Tibial nerve (tissue), 4 donors: ENCODE measurements around the gene PRKAB2. TPM values are rescaled to one million over a fixed set of nuclear protein-coding genes. Genes with fewer than 3 reads are reported as not detected.

Source experiments
- DNase-seq, 2 donors: peaks; one replicate each; pipeline ENCODE4 v3.0.0-alpha.2; 2019; ENCODE audit warnings: low spot score in 2 of 2
- H3K27ac ChIP-seq, 4 donors: fragments of 200-600 bp; sonication (generic) in 3 of 4; one replicate each; pipeline ENCODE4 v1.5.1; 2017 to 2019; ENCODE audit warnings: mild to moderate bottlenecking in 1 of 4
- H3K27me3 ChIP-seq, 2 donors: fragments of 200-600 bp; sonication (generic) in 1 of 2; one replicate each; pipeline versions ENCODE4 v1.5.1 to v1.6.0; 2017 to 2019
- H3K36me3 ChIP-seq, 3 donors: fragments of 200-600 bp; sonication (generic); one replicate each; pipeline ENCODE4 v1.5.1; 2018 to 2019
- H3K4me1 ChIP-seq, 4 donors: fragments of 200-600 bp; sonication (generic) in 3 of 4; one replicate each; pipeline ENCODE4 v1.5.1; 2017 to 2019
- H3K4me3 ChIP-seq, 4 donors: fragments of 200-600 bp; sonication (generic) in 3 of 4; one replicate each; pipeline ENCODE4 v1.5.1; 2017 to 2019; ENCODE audit warnings: mild to moderate bottlenecking in 1 of 4, moderate library complexity in 1 of 4
- H3K9me3 ChIP-seq, 4 donors: fragments of 200-600 bp; sonication (generic) in 3 of 4; one replicate each; pipeline ENCODE4 v1.5.1; 2017 to 2019
- CTCF ChIP-seq, 5 experiments: fragments of 200-600 bp in 3 of 5; fragments of 450-650 bp in 2 of 5; sonication (generic) in 3 of 5; IDR thresholded peaks; one replicate each; pipeline ENCODE4 v1.5.1; 2016 to 2019; ENCODE audit warnings: antibody characterized with exemption in 5 of 5, mild to moderate bottlenecking in 3 of 5, moderate library complexity in 2 of 5
- EP300 ChIP-seq, 2 donors: sonication (generic); formaldehyde crosslinking; IDR thresholded peaks; one replicate each; pipeline ENCODE4 v1.6.1; 2017; ENCODE audit warnings: antibody characterized with exemption in 2 of 2, mild to moderate bottlenecking in 1 of 2
- POLR2A ChIP-seq, 2 donors: fragments of 450-650 bp; IDR thresholded peaks; one replicate each; pipeline ENCODE4 v1.6.1; 2017; ENCODE audit warnings: antibody characterized with exemption in 2 of 2, mild to moderate bottlenecking in 2 of 2, moderate library complexity in 2 of 2
- WGBS, 2 donors: methylation state at CpG; one replicate each; pipeline ENCODE4 v1.1.5; 2018; 5-methylcytosine and 5-hydroxymethylcytosine counted together
- total RNA-seq, 4 donors: library from RNA; depleted of rRNA; stranded (reverse); fragments of >200 nt; gene quantifications; one replicate each; pipeline ENCODE4 v1.1.0, GENCODE V29; 2016

PRKAB2 gene
- total RNA-seq, 4 donors from 2014 or later: 12.6 to 23.4 (median 15.1) TPM

- H3K4me1 ChIP-seq: peaks cover 0 to 49% (median 9%) of the 10 kb centered on the region in 4 donors
- peak overlapping the region; percentile 90 to 97 (median 95) for H3K27ac ChIP-seq
- H3K4me3 ChIP-seq: peak overlapping the region; percentile 57 to 85 (median 82)
- 0 to 1% methylated on average over 18 to 19 of the region's 32 CpGs for WGBS, 2 donors
- no peak for TF ChIP-seq CTCF (IDR thresholded peaks at IDR 0.05)
- H3K9me3 ChIP-seq: no peaks in the 10 kb centered on the region
- H3K36me3 ChIP-seq: peaks cover 0 to 28% (median 0%) of the 10 kb centered on the region in 3 donors
- H3K27me3 ChIP-seq: no peaks in the 10 kb centered on the region
- no peak for DNase-seq
Observed at GRCh38 chr1:147171399-147172167, 687 bp downstream of the PRKAB2 start.

GRCh38 chr1:147169840-147170674 is 2.2 kb downstream of the PRKAB2 start:
- no peak for DNase-seq
- peaks cover 0 to 31% (median 0%) of the 10 kb centered on the region in 3 donors for H3K36me3 ChIP-seq
- H3K4me3 ChIP-seq: no peak overlapping the region
- no peaks in the 10 kb centered on the region for H3K9me3 ChIP-seq
- H3K4me1 ChIP-seq: peaks cover 0 to 49% (median 9%) of the 10 kb centered on the region in 4 donors
- no peaks in the 10 kb centered on the region for H3K27me3 ChIP-seq
- H3K27ac ChIP-seq: no peak overlapping the region
- WGBS, 2 donors: 79 to 82% methylated on average over 6 of the region's 6 CpGs
- no peak for TF ChIP-seq POLR2A (IDR thresholded peaks at IDR 0.05)
- no peak for TF ChIP-seq CTCF (IDR thresholded peaks at IDR 0.05)
- TF ChIP-seq EP300 (IDR thresholded peaks at IDR 0.05): no peak

- no peak for DNase-seq
- TF ChIP-seq CTCF (IDR thresholded peaks at IDR 0.05): no peak
- TF ChIP-seq POLR2A (IDR thresholded peaks at IDR 0.05): no peak
- no peak for TF ChIP-seq EP300 (IDR thresholded peaks at IDR 0.05)
- H3K4me3 ChIP-seq: no peak overlapping the region
- H3K27me3 ChIP-seq: no peaks in the 10 kb centered on the region
- 42 to 49% methylated on average over 3 of the region's 3 CpGs for WGBS, 2 donors
- H3K9me3 ChIP-seq: no peaks in the 10 kb centered on the region
- peaks cover 0 to 31% (median 0%) of the 10 kb centered on the region in 3 donors for H3K36me3 ChIP-seq
- no peak overlapping the region for H3K27ac ChIP-seq
- H3K4me1 ChIP-seq: peaks cover 0 to 45% (median 9%) of the 10 kb centered on the region in 4 donors
Observed at GRCh38 chr1:147169171-147169570, 3.1 kb downstream of the PRKAB2 start.

GRCh38 chr1:147168626-147169058 is 3.6 kb downstream of the PRKAB2 start:
- TF ChIP-seq EP300 (IDR thresholded peaks at IDR 0.05) (no peak), CTCF (IDR thresholded peaks at IDR 0.05) (no peak), POLR2A (IDR thresholded peaks at IDR 0.05) (no peak)
- H3K4me3 ChIP-seq: no peak overlapping the region
- no peaks in the 10 kb centered on the region for H3K9me3 ChIP-seq
- peaks cover 0 to 31% (median 0%) of the 10 kb centered on the region in 3 donors for H3K36me3 ChIP-seq
- 63 to 91% methylated on average over 2 of the region's 2 CpGs for WGBS, 2 donors
- H3K27ac ChIP-seq: no peak overlapping the region
- H3K4me1 ChIP-seq: peaks cover 0 to 40% (median 6%) of the 10 kb centered on the region in 4 donors
- DNase-seq: peak in 1 of 2 donors; percentile 14
- no peaks in the 10 kb centered on the region for H3K27me3 ChIP-seq
